ENCODE results near the gene SHROOM2. TPM values are rescaled to one million over a fixed set of nuclear protein-coding genes. Genes with fewer than 3 reads are reported as not detected.

SHROOM2 gene
- total RNA-seq, 1 donor from 2014 or later: 8.8 TPM

- no peak for DNase-seq
Measured at GRCh38 chrX:9867753-9868152, 81.5 kb downstream of the SHROOM2 start.

GRCh38 chrX:9871701-9872268 lies 85.6 kb downstream of the SHROOM2 start:
- no peak for DNase-seq

DNA sequence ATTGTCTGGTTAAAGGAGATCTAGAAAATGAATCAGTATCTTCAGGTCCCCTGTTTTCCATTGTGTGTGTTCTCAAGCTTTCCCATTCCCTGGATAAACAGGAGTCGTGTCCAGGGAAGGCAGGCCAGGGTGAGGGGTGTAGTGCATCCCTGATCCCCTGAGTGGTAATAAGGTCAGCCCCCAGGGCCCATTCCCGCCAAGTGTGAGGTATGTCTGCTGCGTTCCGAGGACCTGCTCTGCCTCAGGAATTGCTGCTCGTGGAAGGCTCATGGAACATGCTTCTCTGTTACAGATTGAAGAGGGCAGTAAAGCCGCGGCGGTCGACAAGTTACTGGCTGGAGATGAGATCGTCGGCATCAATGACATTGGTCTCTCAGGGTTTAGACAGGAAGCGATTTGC lies 87.1 kb downstream of the SHROOM2 start:
- DNase-seq: no peak

DNA sequence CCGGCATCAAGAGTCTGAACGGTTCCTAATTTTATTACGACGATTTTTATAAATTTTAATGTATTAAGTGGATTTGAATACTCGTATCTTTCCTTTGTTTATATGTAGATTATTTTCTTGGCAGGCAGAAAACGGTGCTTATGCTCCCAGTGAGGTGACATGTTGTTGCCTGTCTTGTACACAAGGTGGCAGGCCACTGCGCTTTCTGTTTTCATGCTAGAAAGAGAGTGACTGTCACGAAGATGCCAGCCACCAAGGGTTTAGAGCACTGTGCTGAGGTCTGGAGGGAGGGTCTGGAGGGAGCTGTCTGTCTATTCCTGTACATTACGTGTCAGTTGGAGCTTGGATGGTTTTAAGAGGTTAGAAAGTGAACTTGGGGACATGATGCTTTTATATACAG lies 87.7 kb downstream of the SHROOM2 start:
- DNase-seq: peak; percentile 61

- no peak for DNase-seq
Measured at GRCh38 chrX:9874483-9874882, 88.3 kb downstream of the SHROOM2 start.

DNA sequence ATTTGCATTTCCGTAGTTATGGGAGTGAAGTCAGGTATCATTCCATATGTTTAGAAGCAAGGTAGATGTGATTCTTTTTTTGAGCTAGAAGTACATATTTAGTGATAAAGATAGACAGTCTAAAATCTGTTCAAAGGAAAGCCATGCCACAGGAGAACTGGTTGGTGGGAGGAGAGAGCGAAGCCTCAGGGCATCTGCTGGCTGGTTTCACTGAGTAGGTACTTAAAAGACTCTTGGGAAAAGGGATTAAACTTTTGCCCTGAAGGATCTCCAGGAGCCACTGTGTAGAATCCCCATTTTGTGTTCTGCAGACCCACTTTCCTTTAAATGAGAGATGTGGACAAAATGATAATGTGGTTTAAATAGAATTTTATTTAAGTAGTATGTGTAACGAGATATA lies 89.6 kb downstream of the SHROOM2 start:
- no peak for DNase-seq

- no peak for DNase-seq
Measured at GRCh38 chrX:9876201-9876600, 90.0 kb downstream of the SHROOM2 start.

- peak; percentile 20 for DNase-seq
Measured at GRCh38 chrX:9878146-9878820, 92.1 kb downstream of the SHROOM2 start.

DNA sequence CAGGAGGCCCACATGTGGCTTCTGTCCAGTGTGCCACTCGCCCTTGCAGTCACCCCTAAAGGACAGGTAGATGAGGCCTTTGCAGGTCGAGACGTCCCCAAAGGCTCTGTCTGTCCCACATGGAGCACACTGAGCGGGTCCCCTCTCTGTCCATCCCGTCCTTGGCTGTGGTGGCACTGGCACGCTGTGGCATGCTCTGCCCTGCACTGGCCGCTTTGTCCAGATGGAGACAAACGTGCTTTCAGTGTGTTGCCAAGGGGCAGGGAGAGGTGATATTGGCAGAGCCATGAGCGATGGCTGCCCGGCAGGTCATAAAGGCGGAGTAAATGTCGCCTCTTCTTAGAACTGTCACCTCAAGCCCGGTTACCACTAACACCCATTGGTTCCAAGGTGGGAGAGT lies 94.0 kb downstream of the SHROOM2 start:
- no peak for DNase-seq

GRCh38 chrX:9880870-9881269 lies 94.6 kb downstream of the SHROOM2 start:
- DNase-seq: no peak

DNA sequence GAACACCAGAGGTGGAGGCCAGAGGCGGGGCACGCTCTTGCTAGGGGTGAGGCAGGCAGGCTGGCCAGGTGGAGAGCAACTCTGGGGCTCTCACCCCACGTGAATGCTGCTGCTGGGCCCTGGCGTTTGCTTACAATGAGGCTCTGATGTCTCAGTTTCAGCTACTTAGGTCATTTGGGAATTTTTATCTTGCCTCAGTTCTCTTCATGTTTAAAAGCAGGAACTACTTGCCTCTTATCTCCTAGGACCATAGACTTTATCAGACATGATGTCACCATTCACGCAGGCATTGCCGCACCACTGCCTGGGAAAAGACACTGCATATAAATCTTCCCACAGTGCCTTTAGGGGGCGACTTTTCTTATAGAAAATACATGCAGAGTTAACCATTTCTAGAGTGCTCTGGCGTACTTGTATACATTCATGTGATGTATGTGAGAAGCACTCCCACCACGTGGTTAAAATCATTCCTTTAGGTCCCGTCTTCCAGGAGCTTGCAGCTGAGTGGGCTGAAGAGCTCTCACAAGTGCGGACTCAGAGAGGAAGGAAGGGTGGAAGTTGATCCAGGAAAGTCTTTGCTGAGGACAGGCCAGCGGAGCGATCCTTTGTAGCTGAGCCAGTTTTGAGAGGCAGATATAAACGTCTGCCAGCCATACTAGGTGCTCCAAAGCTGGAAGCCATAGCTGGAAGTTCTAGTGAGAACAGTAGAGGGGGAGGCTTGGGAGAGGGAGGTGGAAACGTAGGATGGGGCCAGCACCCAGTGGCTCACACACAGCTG lies 96.6 kb downstream of the SHROOM2 start:
- DNase-seq: peak; percentile 73

DNA sequence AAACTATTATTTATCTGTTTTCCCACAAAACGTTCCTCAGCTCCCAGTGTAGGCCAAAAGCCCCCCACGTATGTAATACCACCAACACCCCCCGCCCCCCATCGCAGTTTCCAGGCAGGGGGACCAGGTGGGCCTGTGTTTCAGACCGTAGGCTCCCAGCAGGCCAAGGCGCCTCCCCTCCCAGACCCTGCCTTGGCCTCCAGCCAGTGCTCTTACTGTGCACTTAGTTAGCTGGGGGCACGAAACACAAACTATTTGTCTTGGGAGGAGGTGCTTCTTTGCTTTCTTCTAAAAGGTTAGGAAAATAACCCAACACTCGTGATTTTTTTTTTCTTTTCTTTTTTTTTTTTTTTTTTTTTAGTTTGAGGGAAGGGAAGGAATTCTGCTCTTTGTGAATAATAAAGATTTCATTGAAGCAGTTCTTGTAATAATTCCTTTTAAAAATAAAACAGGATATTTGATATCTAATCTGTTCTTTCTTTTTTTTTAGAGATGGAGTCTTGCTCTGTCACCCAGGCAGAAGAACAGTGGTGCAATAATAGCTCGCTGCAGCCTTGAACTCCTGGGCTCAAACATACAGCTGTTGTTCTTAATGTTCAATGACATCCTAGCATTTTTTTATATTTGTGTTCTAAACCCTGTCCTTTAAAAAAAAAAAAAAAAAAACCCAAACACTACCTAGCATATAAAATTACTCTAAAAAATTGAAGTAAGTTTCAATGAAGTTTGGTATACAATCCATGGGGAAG lies 98.0 kb downstream of the SHROOM2 start:
- peak; percentile 40 for DNase-seq

DNA sequence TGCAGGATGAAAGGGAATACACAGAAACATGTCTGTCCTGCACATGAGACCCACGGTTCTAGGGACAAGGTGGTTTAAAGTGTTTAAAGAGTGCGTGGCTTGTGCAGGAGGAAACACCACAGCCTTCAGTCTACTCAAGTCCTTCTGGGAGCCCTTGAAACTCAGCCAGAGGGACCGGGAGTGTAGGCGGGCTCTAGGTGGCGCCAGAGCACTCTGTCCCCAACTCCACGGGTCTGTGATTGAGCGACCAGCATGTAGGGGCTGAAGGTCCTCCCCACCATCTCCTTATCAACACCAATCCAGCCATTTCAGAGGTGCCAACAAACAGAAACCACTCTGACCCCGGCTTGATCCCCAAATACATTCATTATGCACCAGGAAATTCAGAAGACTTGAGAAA lies 98.9 kb downstream of the SHROOM2 start:
- peak; percentile 82 for DNase-seq

DNA sequence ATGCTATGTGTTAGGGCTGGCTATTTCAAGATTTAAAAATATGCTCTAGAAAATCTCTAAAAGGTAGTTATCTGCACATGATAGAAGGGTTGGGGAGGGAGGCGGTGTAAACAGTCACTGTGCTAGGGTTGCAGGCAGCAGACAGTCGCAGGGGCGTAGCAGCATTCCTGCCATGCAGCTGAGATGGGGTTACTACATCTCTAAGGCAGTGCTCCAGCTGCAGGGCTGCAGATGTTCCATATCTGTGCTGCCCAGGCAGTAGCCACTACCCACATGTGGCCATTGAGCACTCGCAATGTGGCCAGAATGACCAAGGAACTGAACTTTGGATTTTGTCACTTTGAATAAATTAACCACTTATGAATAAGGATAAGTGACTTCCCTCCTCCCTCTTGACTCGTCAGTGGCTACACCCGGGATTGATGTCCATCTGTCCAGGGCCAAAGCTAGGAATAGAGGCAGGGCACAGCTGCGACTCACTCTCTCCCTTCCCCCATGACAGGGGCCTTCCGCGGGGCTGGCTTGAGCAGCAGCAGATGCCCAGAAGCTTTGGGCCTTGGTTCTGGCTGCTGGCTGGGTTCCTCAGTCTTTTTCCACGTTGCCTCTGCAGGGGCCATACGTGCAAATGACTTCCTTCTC lies 101.5 kb downstream of the SHROOM2 start:
- DNase-seq: no peak

DNA sequence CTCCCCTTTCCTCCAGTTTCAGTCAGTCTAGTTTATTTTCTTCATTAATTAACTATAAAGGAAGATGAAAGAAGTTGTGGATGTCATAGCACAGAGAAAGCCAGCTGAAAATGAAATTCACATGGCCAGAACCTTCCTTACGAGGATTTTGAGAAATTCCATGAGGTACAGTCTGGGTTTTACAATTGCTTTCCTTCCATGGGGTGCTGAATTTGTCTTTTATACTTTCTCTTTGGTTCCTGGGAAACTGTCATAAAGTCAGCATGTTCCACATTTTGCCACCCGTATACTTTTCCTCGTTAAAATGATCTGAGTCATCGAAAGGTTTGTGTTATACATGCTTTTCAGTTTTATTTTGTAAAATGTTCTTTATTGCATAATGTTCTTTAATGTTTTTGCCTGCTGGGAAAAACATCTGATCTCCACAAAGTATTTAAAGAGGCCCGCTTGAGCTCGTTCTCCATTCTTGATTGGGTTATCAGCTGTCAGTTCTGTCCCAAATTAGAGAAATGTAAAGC lies 102.8 kb downstream of the SHROOM2 start:
- no peak for DNase-seq

GRCh38 chrX:9890681-9891091 lies 104.5 kb downstream of the SHROOM2 start:
- no peak for DNase-seq

GRCh38 chrX:9895225-9895912 lies 109.1 kb downstream of the SHROOM2 start:
- no peak for DNase-seq

DNA sequence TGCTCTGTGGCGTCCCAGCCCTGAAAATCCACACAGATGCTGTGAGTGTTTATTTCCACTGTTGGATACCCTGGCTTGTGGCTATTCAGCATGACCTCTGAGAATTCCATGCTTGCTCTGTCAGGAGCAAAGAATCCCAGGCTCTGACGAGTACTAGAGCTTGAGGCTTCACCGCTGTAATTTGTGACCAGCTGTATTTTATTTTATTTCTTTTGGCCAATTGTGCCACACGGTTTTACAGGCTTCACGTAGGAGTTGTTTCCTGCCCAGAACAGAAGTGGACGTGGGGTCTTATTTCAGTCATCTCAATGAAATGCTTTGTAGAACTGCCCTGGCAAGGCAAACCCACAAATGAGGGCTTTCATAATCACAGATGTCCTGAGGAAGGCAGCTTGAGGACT lies 111.5 kb downstream of the SHROOM2 start:
- no peak for DNase-seq

DNA sequence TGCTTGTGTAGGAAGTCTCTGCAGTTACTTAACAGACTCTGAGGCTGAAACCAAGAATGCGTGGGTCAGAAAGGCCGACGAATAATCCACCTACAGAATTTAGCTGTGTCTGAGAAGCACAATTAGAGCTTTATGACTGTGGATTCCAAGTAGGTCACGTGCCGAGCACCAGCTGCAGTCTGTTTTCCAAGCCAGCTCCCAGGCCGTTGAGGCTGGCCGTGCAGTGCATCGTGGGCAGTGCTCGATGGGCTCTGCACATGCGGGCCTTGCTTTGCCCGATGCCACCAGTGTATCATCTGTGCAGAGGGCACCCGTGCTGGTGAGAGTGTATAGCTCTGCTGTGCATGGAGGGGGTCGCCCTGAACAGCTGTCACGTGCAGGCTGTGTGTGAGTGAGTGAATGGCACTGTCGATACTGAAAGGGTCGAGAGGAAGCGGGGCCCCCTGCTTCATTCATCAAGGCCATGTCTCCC lies 113.4 kb downstream of the SHROOM2 start:
- DNase-seq: no peak

GRCh38 chrX:9902656-9903055 lies 116.4 kb downstream of the SHROOM2 start:
- DNase-seq: no peak

GRCh38 chrX:9903146-9903545 lies 116.9 kb downstream of the SHROOM2 start:
- DNase-seq: no peak

- peak; percentile 36 for DNase-seq
Measured at GRCh38 chrX:9905288-9905687, 119.1 kb downstream of the SHROOM2 start.
